IPS-18c (cell line): ENCODE measurements around the gene BRSK2.
A peak's percentile ranks its signal among the peaks of the same experiment; 100 is the strongest.
"Not testable (repeated sequence)": the region's sequence is repeated elsewhere in the genome, so short reads cannot be mapped to it uniquely, and the experiment has no call there.

ENCODE experiments used
- H3K4me3 ChIP-seq: 2 replicates; pipeline ENCODE4 v1.7.0; 2013; ENCODE audit warnings: low read depth, mild to moderate bottlenecking, low read length, moderate library complexity; ENCODE audit not compliant: insufficient read depth
- H3K9me3 ChIP-seq: one replicate; pipeline ENCODE4 v1.6.1; 2013; ENCODE audit warnings: mild to moderate bottlenecking, low read length, moderate library complexity; ENCODE audit not compliant: control insufficient read depth, insufficient read depth

The BRSK2 gene

GRCh38 chr11:1389932-1390568 is at the start of gene BRSK2:
Gene BRSK2, plus strand, starts transcription at chr11:1389934. Its CDS starts 351 bp downstream, at chr11:1390285.
- peaks cover 2% of the 10 kb centered on the region for H3K9me3 ChIP-seq
- H3K4me3 ChIP-seq, result peak within 1 kb of the TSS; percentile 70

GRCh38 chr11:1340111-1340510 is 49.6 kb upstream of the BRSK2 start:
- no peak overlapping the region for H3K4me3 ChIP-seq
- no peaks in the 10 kb centered on the region for H3K9me3 ChIP-seq

- not testable (repeated sequence) for H3K9me3 ChIP-seq, H3K4me3 ChIP-seq
These were observed 48.5 kb upstream of the BRSK2 start for GRCh38 chr11:1341226-1341625.

GRCh38 chr11:1341928-1342524 is 47.7 kb upstream of the BRSK2 start:
- Histone ChIP-seq H3K4me3 (no peak overlapping the region), H3K9me3 (no peaks in the 10 kb centered on the region)

- no peak overlapping the region for H3K4me3 ChIP-seq
These were observed 46.8 kb upstream of the BRSK2 start for GRCh38 chr11:1342946-1343345.

GRCh38 chr11:1343391-1344055 is 46.2 kb upstream of the BRSK2 start:
- Histone ChIP-seq H3K9me3 (no peaks in the 10 kb centered on the region), H3K4me3 (no peak overlapping the region)

More at GRCh38 chr11:1342946-1343345, 46.8 kb upstream of the BRSK2 start:
- no peaks in the 10 kb centered on the region for H3K9me3 ChIP-seq

- no peaks in the 10 kb centered on the region for H3K9me3 ChIP-seq
- no peak overlapping the region for H3K4me3 ChIP-seq
These were observed 45.6 kb upstream of the BRSK2 start for GRCh38 chr11:1344056-1344635.

- Histone ChIP-seq H3K9me3 (no peaks in the 10 kb centered on the region), H3K4me3 (no peak overlapping the region)
These were observed 43.8 kb upstream of the BRSK2 start for GRCh38 chr11:1345737-1346513.

GRCh38 chr11:1346669-1347390 is 42.9 kb upstream of the BRSK2 start:
- Histone ChIP-seq H3K9me3 (no peaks in the 10 kb centered on the region), H3K4me3 (no peak overlapping the region)

- H3K4me3 ChIP-seq, H3K9me3 ChIP-seq: not testable (repeated sequence)
These were observed 42.2 kb upstream of the BRSK2 start for GRCh38 chr11:1347411-1347999.

GRCh38 chr11:1348146-1348795 is 41.5 kb upstream of the BRSK2 start:
- Histone ChIP-seq H3K9me3 (no peaks in the 10 kb centered on the region), H3K4me3 (no peak overlapping the region)

- no peak overlapping the region for H3K4me3 ChIP-seq
- H3K9me3 ChIP-seq, result no peaks in the 10 kb centered on the region
These were observed 40.9 kb upstream of the BRSK2 start for GRCh38 chr11:1348796-1349326.

GRCh38 chr11:1349327-1350041 is 40.2 kb upstream of the BRSK2 start:
- H3K9me3 ChIP-seq, result no peaks in the 10 kb centered on the region
- no peak overlapping the region for H3K4me3 ChIP-seq

- H3K9me3 ChIP-seq, result no peaks in the 10 kb centered on the region
These were observed 39.5 kb upstream of the BRSK2 start for GRCh38 chr11:1350086-1350725.

More at GRCh38 chr11:1350086-1350725, 39.5 kb upstream of the BRSK2 start:
- H3K4me3 ChIP-seq, result no peak overlapping the region
